ENCODE measurements around the gene ACSM6. TPM values are rescaled to one million over a fixed set of nuclear protein-coding genes. Genes with fewer than 3 reads are reported as not detected.

The ACSM6 gene
- total and polyA plus RNA-seq, 2 donors (not counting 3 experiments of a cell fraction or from before 2014, with no cell fraction given): not detected

DNA sequence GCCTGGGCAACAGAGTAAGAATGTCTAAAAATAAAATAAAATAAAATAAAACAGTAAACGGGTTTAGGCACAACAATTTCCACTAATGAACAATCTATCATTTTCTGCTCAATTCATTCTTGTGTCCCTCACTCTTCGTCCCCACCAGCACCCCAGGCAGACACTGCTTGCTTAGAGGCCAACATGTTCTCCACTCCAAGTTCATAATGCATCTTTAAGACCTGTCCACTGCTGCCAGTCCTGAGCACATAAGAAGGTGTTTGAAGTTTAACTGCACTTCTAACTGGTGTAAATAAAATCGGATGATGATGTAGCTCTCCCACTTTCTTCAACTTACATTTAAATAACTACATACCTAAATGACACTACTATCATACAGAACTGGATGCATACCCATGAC lies 83.6 kb downstream of the ACSM6 start:
- dilution Hi-C loops (cut with MboI; ENCODE audit: extremely low pct_ligation_motif_present, low sequenced_read_pairs) (no loop called here), intact Hi-C loops (cut with micrococcal nuclease) (no loop called here)
- Histone ChIP-seq H3K27ac (ENCODE audit: insufficient read depth, low read depth, low read length) (no peak overlapping the region), H2AFZ (ENCODE audit: low read depth, low read length) (no peak overlapping the region), H3K36me3 (ENCODE audit: control insufficient read depth in 2 of 2, extremely low read depth in 1 of 2, insufficient read depth in 2 of 2, low read length in 2 of 2) (no peaks in the 10 kb centered on the region), H3K27me3 (ENCODE audit: control insufficient read depth in 2 of 2, insufficient read depth in 2 of 2, low read length in 2 of 2) (no peaks in the 10 kb centered on the region), H3K4me3 (replicated peaks in 1 of 3; ENCODE audit: insufficient read depth in 1 of 3, low read depth in 1 of 3, low read length in 3 of 3) (no peak overlapping the region), H3K9ac (replicated peaks; ENCODE audit: extremely low read depth, insufficient read depth, low read length) (no peak overlapping the region), H3K9me3 (replicated peaks; ENCODE audit: control insufficient read depth, insufficient read depth, low read length) (no peaks in the 10 kb centered on the region), H3K4me2 (ENCODE audit: insufficient read depth, low read length) (no peak overlapping the region), H3K79me2 (ENCODE audit: control insufficient read depth, insufficient read depth, low read length) (peaks cover 65% of the 10 kb centered on the region), H4K20me1 (replicated peaks; ENCODE audit: control insufficient read depth, extremely low read depth, insufficient read depth, low read length) (no peaks in the 10 kb centered on the region), H3K4me1 (ENCODE audit: control insufficient read depth, extremely low read depth, insufficient read depth, low read length) (peaks cover 20% of the 10 kb centered on the region), H3K9me1 (replicated peaks; ENCODE audit: control insufficient read depth, extremely low read depth, insufficient read depth, low read length) (no peaks in the 10 kb centered on the region)
- ChIA-PET CTCF (interaction anchor here (0.6 to 3.6 kb wide), 5 partner anchors 11 to 88 kb away, joined by 3 to 16 read pairs (median 4); no protein-coding TSS in a partner anchor), POLR2A (no interaction called here)
- no TSS peak for BruUV-seq (replicated peaks)
- TF ChIP-seq MYC (IDR thresholded peaks at IDR 0.05; ENCODE audit: low read depth, low read length) (no peak), EZH2 (IDR thresholded peaks at IDR 0.05; ENCODE audit: borderline replicate concordance, low read depth, low read length, severe bottlenecking) (no peak), POLR2AphosphoS5 (IDR thresholded peaks at IDR 0.05; ENCODE audit: insufficient read depth, low read depth, low read length) (no peak), JUN (IDR thresholded peaks at IDR 0.05; ENCODE audit: borderline replicate concordance, insufficient read depth, insufficient read length, low read depth) (no peak), FOS (IDR thresholded peaks at IDR 0.05; ENCODE audit: borderline replicate concordance, insufficient read depth, low read length) (no peak), GATA2 (IDR thresholded peaks at IDR 0.05; ENCODE audit: insufficient read depth, insufficient read length, low read depth, low read length) (no peak), POLR2A (IDR thresholded peaks at IDR 0.05; ENCODE audit: low read depth, low read length) (no peak)
- TF ChIP-seq, protein P1, sequence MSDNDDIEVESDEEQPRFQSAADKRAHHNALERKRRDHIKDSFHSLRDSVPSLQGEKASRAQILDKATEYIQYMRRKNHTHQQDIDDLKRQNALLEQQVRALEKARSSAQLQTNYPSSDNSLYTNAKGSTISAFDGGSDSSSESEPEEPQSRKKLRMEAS (IDR thresholded peaks at IDR 0.05; ENCODE audit: insufficient read depth, insufficient read length): no peak
- TF ChIP-seq, protein P2, sequence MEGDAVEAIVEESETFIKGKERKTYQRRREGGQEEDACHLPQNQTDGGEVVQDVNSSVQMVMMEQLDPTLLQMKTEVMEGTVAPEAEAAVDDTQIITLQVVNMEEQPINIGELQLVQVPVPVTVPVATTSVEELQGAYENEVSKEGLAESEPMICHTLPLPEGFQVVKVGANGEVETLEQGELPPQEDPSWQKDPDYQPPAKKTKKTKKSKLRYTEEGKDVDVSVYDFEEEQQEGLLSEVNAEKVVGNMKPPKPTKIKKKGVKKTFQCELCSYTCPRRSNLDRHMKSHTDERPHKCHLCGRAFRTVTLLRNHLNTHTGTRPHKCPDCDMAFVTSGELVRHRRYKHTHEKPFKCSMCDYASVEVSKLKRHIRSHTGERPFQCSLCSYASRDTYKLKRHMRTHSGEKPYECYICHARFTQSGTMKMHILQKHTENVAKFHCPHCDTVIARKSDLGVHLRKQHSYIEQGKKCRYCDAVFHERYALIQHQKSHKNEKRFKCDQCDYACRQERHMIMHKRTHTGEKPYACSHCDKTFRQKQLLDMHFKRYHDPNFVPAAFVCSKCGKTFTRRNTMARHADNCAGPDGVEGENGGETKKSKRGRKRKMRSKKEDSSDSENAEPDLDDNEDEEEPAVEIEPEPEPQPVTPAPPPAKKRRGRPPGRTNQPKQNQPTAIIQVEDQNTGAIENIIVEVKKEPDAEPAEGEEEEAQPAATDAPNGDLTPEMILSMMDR (IDR thresholded peaks at IDR 0.05; ENCODE audit: extremely low read depth in 1 of 2, insufficient read depth in 1 of 2, low read depth in 1 of 2, low read length in 2 of 2): no peak
- DNase-seq (ENCODE audit: low read depth, low spot score): no peak
- FAIRE-seq: no peak

Small RNAs within 50 kb of the gene (small RNA-seq; reads per million reads assigned to genes)
- not detected for gene AL157834.3 (ENCODE audit: insufficient read depth, insufficient read length, low read depth, low replicate concordance)

Other genes with a start within 250 kb of the ACSM6 start
- gene CYP2C8, start 124.7 kb upstream of the ACSM6 start, total RNA-seq: not detected in 2 replicates
- gene CYP2C8, start 124.7 kb upstream of the ACSM6 start, polyA plus RNA-seq: 0.06 and 0.25 TPM in 2 replicates
- 70.4 and 122 TPM in 2 replicates for gene PDLIM1, start 96.8 kb downstream of the ACSM6 start, total RNA-seq
- gene PDLIM1, start 96.8 kb downstream of the ACSM6 start, polyA plus RNA-seq: 84.8 and 91.1 TPM in 2 replicates

Measured in endothelial cell of umbilical vein (primary cell).